Measurements from ENCODE around the gene GPR39.

The GPR39 gene

GRCh38 chr2:132645722-132646539 is 229.3 kb downstream of the GPR39 start:
- DNase-seq, result peak in 1 of 2 donors; percentile 29

- no peak for DNase-seq
These were observed 230.0 kb downstream of the GPR39 start for GRCh38 chr2:132646540-132647108.

- DNase-seq, result no peak
These were observed 234.8 kb downstream of the GPR39 start for GRCh38 chr2:132651115-132652045.

GRCh38 chr2:132652474-132652873 is 235.9 kb downstream of the GPR39 start:
- DNase-seq, result no peak

- no peak for DNase-seq
These were observed 237.7 kb downstream of the GPR39 start for GRCh38 chr2:132654335-132654734.

GRCh38 chr2:132654968-132655367 is 238.4 kb downstream of the GPR39 start:
- no peak for DNase-seq

- no peak for DNase-seq
These were observed 239.8 kb downstream of the GPR39 start for GRCh38 chr2:132656266-132656975.

GRCh38 chr2:132659331-132659730 is 242.7 kb downstream of the GPR39 start:
- DNase-seq, result no peak

GRCh38 chr2:132662732-132663131 is 246.1 kb downstream of the GPR39 start:
- DNase-seq, result no peak

GRCh38 chr2:132664096-132664495 is 247.5 kb downstream of the GPR39 start:
- no peak for DNase-seq

- DNase-seq, result no peak
These were observed 249.0 kb downstream of the GPR39 start for GRCh38 chr2:132665401-132666140.

- no peak for DNase-seq
These were observed 251.1 kb downstream of the GPR39 start for GRCh38 chr2:132667706-132668105.

GRCh38 chr2:132668189-132668823 is 251.7 kb downstream of the GPR39 start:
- DNase-seq, result no peak

- no peak for DNase-seq
These were observed 252.6 kb downstream of the GPR39 start for GRCh38 chr2:132668987-132669907.

GRCh38 chr2:132669908-132670495 is 253.4 kb downstream of the GPR39 start, which contains the start of gene LYPD1:
LYPD1 (minus strand) TSS chr2:132670205; CDS start chr2:132669932, 273 bp downstream.
- DNase-seq, result no peak

- no peak for DNase-seq
These were observed 254.0 kb downstream of the GPR39 start for GRCh38 chr2:132670496-132671150.

- no peak for DNase-seq
These were observed 254.7 kb downstream of the GPR39 start for GRCh38 chr2:132671151-132671835.

GRCh38 chr2:132676999-132677398 is 260.4 kb downstream of the GPR39 start:
- DNase-seq, result no peak

- no peak for DNase-seq
These were observed 261.1 kb downstream of the GPR39 start for GRCh38 chr2:132677661-132678060.
